NCI-H2196 treated with DMSO at 0.1 percent for 48 hours (cell line): ENCODE results near the gene AGAP1.

ENCODE experiments used
- DNase-seq: peaks from one replicate; lab custom pipeline; 2025; ENCODE audit not compliant: unreplicated experiment; lab: John Stamatoyannopoulos, UW

The AGAP1 gene

GRCh38 chr2:235856151-235856854 lies 362.5 kb downstream of the AGAP1 start:
- no peak for DNase-seq

GRCh38 chr2:235857598-235857997 lies 363.8 kb downstream of the AGAP1 start:
- DNase-seq = no peak

- no peak for DNase-seq
Measured at GRCh38 chr2:235858881-235859280, 365.0 kb downstream of the AGAP1 start.

- no peak for DNase-seq
Measured at GRCh38 chr2:235859651-235860050, 365.8 kb downstream of the AGAP1 start.

GRCh38 chr2:235860111-235860510 lies 366.3 kb downstream of the AGAP1 start:
- DNase-seq = no peak

GRCh38 chr2:235860871-235861270 lies 367.0 kb downstream of the AGAP1 start:
- no peak for DNase-seq

- no peak for DNase-seq
Measured at GRCh38 chr2:235861383-235861782, 367.5 kb downstream of the AGAP1 start.

- DNase-seq = no peak
Measured at GRCh38 chr2:235863414-235863813, 369.6 kb downstream of the AGAP1 start.

GRCh38 chr2:235864302-235864701 lies 370.5 kb downstream of the AGAP1 start:
- no peak for DNase-seq

- DNase-seq = no peak
Measured at GRCh38 chr2:235864733-235865515, 371.1 kb downstream of the AGAP1 start.

- DNase-seq = no peak
Measured at GRCh38 chr2:235866373-235866772, 372.5 kb downstream of the AGAP1 start.

GRCh38 chr2:235868224-235868623 lies 374.4 kb downstream of the AGAP1 start:
- no peak for DNase-seq

- DNase-seq = no peak
Measured at GRCh38 chr2:235868645-235869044, 374.8 kb downstream of the AGAP1 start.

GRCh38 chr2:235870515-235870914 lies 376.7 kb downstream of the AGAP1 start:
- DNase-seq = no peak

- no peak for DNase-seq
Measured at GRCh38 chr2:235876099-235876679, 382.3 kb downstream of the AGAP1 start.

- DNase-seq = no peak
Measured at GRCh38 chr2:235877275-235877802, 383.5 kb downstream of the AGAP1 start.

- no peak for DNase-seq
Measured at GRCh38 chr2:235879116-235879515, 385.3 kb downstream of the AGAP1 start.

GRCh38 chr2:235883675-235884074 lies 389.8 kb downstream of the AGAP1 start:
- no peak for DNase-seq

GRCh38 chr2:235889302-235889630 lies 395.4 kb downstream of the AGAP1 start:
- DNase-seq = no peak

- no peak for DNase-seq
Measured at GRCh38 chr2:235893129-235893698, 399.4 kb downstream of the AGAP1 start.

- no peak for DNase-seq
Measured at GRCh38 chr2:235894839-235895238, 401.0 kb downstream of the AGAP1 start.

- no peak for DNase-seq
Measured at GRCh38 chr2:235896061-235896460, 402.2 kb downstream of the AGAP1 start.
